HepG2 (cell line): ENCODE measurements around the gene NMT2. TPM values are rescaled to one million over a fixed set of nuclear protein-coding genes. Genes with fewer than 3 reads are reported as not detected.
A peak's percentile ranks its signal among the peaks of the same experiment; 100 is the strongest.

Experiments
- EEA1 ChIP-seq: sonication (generic); formaldehyde crosslinking; IDR thresholded peaks from 2 replicates; pipeline ENCODE4 v1.5.1; 2020; ENCODE audit warnings: mild to moderate bottlenecking, missing genetic modification reagents, borderline replicate concordance
- FUBP1 ChIP-seq: sonication (generic); formaldehyde crosslinking; IDR thresholded peaks from 2 replicates; pipeline ENCODE4 v1.5.1; 2020; ENCODE audit warnings: missing genetic modification reagents, mild to moderate bottlenecking, borderline replicate concordance
- GFI1 ChIP-seq: sonication (generic); formaldehyde crosslinking; IDR thresholded peaks from 2 replicates; pipeline ENCODE4 v1.5.0; 2020; ENCODE audit warnings: missing genetic modification reagents, mild to moderate bottlenecking, borderline replicate concordance
- HOXA7 ChIP-seq: sonication (generic); formaldehyde crosslinking; IDR thresholded peaks from 2 replicates; pipeline ENCODE4 v1.8.1; 2022; ENCODE audit warnings: mild to moderate bottlenecking, missing genetic modification reagents, moderate library complexity
- MZF1 ChIP-seq: sonication (generic); formaldehyde crosslinking; IDR thresholded peaks from 2 replicates; pipeline ENCODE4 v1.8.1; 2023; ENCODE audit warnings: mild to moderate bottlenecking, missing genetic modification reagents, borderline replicate concordance
- NFYB ChIP-seq: sonication (generic); formaldehyde crosslinking; IDR thresholded peaks from 2 replicates; pipeline ENCODE4 v1.4.0; 2020; ENCODE audit warnings: missing genetic modification reagents
- SIX4 ChIP-seq: sonication (generic); formaldehyde crosslinking; IDR thresholded peaks from 2 replicates; pipeline ENCODE4 v1.4.0; 2020; ENCODE audit warnings: missing genetic modification reagents
- SNAI1 ChIP-seq: sonication (generic); formaldehyde crosslinking; IDR thresholded peaks from 2 replicates; pipeline ENCODE4 v1.5.0; 2020; ENCODE audit warnings: mild to moderate bottlenecking, missing genetic modification reagents, borderline replicate concordance
- ZNF382 ChIP-seq: sonication (generic); formaldehyde crosslinking; IDR thresholded peaks from 2 replicates; pipeline ENCODE4 v1.5.0; 2020; ENCODE audit warnings: missing genetic modification reagents, mild to moderate bottlenecking, borderline replicate concordance
- ZNF468 ChIP-seq: sonication (generic); formaldehyde crosslinking; IDR thresholded peaks from 2 replicates; pipeline ENCODE4 v1.8.0; 2022; ENCODE audit warnings: mild to moderate bottlenecking, moderate library complexity, missing genetic modification reagents
- ZNF678 ChIP-seq: sonication (generic); formaldehyde crosslinking; IDR thresholded peaks from 2 replicates; pipeline ENCODE4 v1.4.0; 2020; ENCODE audit warnings: mild to moderate bottlenecking, missing genetic modification reagents
- ZNF747 ChIP-seq: sonication (generic); formaldehyde crosslinking; IDR thresholded peaks from 2 replicates; pipeline ENCODE4 v1.8.1; 2023; ENCODE audit warnings: missing genetic modification reagents, mild to moderate bottlenecking, borderline replicate concordance
- ZNF784 ChIP-seq: sonication (generic); formaldehyde crosslinking; IDR thresholded peaks from 2 replicates; pipeline ENCODE4 v1.5.1; 2020; ENCODE audit warnings: missing genetic modification reagents, mild to moderate bottlenecking, borderline replicate concordance
- ZSCAN9 ChIP-seq: IDR thresholded peaks from 2 replicates; pipeline ENCODE4 v1.6.1; 2016; ENCODE audit warnings: borderline replicate concordance
- polyA plus RNA-seq, 8 experiments: library from polyadenylated mRNA; depleted of rRNA in 3 of 8; stranded (reverse) in 7 of 8; unstranded in 1 of 8; fragments of >200 nt; fragmentation: Illumina TruSeq in 4 of 8; extraction: Trizol in 4 of 8; gene quantifications; 2 replicates each; pipeline versions ENCODE4 v1.2.1 to v1.2.3, GENCODE V29; 2011 to 2016; ENCODE audit warnings: low read depth in 4 of 8, missing spikeins in 1 of 8, mixed read lengths in 1 of 8; ENCODE audit not compliant: insufficient read depth in 1 of 8
- total RNA-seq, 5 experiments: library from RNA; depleted of rRNA; stranded (reverse); fragments of >200 nt; fragmentation: Illumina TruSeq; extraction: Trizol; gene quantifications; 2 replicates each; pipeline ENCODE4 v1.2.3, GENCODE V29; 2016; ENCODE audit warnings: low read depth in 1 of 5
- TF ChIP-seq, protein P1 (sequence below): sonication (generic); formaldehyde crosslinking; IDR thresholded peaks from one replicate; pipeline ENCODE4 v1.5.1; 2020; ENCODE audit warnings: mild to moderate bottlenecking, missing genetic modification reagents; ENCODE audit errors: not compliant biosample characterization
- TF ChIP-seq, protein P2 (sequence below): sonication (generic); formaldehyde crosslinking; IDR thresholded peaks from 2 replicates; pipeline ENCODE4 v1.4.0; 2020; ENCODE audit warnings: mild to moderate bottlenecking, low read depth, missing genetic modification reagents

Gene NMT2
- total and polyA plus RNA-seq, 2 of the 13 experiments (the other 11 are each of a cell fraction or from before 2014, with no cell fraction given) = 10.1 to 23.8 TPM

- TF ChIP-seq FUBP1 (CRISPR knock-in tag) (0 out of 2 replicates have a peak, but pooled peaks have one; percentile 24), ZNF382 (no peak), ZSCAN9 (no peak), HOXA7 (CRISPR knock-in tag) (no peak), GFI1 (CRISPR knock-in tag) (peak; percentile 71; the same call in 1 of the 2 replicates), ZNF468 (CRISPR knock-in tag) (peak; percentile 89; the same call in 1 of the 2 replicates), MZF1 (CRISPR knock-in tag) (no peak), NFYB (CRISPR knock-in tag) (peak; percentile 48), SIX4 (CRISPR knock-in tag) (no peak; the same call in 1 of the 2 replicates), ZNF784 (CRISPR knock-in tag) (peak; percentile 52; the same call in 1 of the 2 replicates), ZNF678 (CRISPR knock-in tag) (0 out of 2 replicates have a peak, but pooled peaks have one; percentile 34), SNAI1 (CRISPR knock-in tag) (no peak; the same call in 1 of the 2 replicates), ZNF747 (CRISPR knock-in tag) (peak; percentile 84), EEA1 (CRISPR knock-in tag) (peak; percentile 90; the same call in 1 of the 2 replicates)
- TF ChIP-seq, protein P1, sequence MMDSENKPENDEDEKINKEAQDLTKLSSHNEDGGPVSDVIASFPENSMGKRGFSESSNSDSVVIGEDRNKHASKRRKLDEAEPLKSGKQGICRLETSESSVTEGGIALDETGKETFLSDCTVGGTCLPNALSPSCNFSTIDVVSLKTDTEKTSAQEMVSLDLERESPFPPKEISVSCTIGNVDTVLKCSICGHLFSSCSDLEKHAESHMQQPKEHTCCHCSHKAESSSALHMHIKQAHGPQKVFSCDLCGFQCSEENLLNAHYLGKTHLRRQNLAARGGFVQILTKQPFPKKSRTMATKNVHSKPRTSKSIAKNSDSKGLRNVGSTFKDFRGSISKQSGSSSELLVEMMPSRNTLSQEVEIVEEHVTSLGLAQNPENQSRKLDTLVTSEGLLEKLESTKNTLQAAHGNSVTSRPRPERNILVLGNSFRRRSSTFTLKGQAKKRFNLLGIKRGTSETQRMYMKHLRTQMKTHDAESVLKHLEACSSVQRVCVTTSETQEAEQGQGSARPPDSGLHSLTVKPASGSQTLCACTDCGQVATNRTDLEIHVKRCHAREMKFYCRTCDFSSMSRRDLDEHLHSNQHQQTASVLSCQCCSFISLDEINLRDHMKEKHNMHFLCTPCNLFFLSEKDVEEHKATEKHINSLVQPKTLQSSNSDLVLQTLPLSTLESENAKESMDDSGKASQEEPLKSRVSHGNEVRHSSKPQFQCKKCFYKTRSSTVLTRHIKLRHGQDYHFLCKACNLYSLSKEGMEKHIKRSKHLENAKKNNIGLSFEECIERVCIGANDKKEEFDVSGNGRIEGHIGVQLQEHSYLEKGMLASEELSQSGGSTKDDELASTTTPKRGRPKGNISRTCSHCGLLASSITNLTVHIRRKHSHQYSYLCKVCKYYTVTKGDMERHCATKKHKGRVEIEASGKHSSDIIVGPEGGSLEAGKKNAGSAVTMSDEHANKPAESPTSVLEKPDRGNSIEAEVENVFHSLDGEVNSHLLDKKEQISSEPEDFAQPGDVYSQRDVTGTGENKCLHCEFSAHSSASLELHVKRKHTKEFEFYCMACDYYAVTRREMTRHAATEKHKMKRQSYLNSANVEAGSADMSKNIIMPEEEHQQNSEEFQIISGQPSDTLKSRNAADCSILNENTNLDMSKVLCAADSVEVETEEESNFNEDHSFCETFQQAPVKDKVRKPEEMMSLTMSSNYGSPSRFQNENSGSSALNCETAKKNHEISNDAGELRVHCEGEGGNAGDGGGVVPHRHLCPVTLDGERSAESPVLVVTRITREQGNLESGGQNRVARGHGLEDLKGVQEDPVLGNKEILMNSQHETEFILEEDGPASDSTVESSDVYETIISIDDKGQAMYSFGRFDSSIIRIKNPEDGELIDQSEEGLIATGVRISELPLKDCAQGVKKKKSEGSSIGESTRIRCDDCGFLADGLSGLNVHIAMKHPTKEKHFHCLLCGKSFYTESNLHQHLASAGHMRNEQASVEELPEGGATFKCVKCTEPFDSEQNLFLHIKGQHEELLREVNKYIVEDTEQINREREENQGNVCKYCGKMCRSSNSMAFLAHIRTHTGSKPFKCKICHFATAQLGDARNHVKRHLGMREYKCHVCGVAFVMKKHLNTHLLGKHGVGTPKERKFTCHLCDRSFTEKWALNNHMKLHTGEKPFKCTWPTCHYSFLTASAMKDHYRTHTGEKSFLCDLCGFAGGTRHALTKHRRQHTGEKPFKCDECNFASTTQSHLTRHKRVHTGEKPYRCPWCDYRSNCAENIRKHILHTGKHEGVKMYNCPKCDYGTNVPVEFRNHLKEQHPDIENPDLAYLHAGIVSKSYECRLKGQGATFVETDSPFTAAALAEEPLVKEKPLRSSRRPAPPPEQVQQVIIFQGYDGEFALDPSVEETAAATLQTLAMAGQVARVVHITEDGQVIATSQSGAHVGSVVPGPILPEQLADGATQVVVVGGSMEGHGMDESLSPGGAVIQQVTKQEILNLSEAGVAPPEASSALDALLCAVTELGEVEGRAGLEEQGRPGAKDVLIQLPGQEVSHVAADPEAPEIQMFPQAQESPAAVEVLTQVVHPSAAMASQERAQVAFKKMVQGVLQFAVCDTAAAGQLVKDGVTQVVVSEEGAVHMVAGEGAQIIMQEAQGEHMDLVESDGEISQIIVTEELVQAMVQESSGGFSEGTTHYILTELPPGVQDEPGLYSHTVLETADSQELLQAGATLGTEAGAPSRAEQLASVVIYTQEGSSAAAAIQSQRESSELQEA = peak; percentile 95
- TF ChIP-seq, protein P2, sequence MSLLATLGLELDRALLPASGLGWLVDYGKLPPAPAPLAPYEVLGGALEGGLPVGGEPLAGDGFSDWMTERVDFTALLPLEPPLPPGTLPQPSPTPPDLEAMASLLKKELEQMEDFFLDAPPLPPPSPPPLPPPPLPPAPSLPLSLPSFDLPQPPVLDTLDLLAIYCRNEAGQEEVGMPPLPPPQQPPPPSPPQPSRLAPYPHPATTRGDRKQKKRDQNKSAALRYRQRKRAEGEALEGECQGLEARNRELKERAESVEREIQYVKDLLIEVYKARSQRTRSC (CRISPR knock-in tag) = peak; percentile 93; the same call in 1 of the 2 replicates
Measured at GRCh38 chr10:15097011-15097812, 71.3 kb downstream of the NMT2 start, which contains the start of gene RPP38 (continued).
